ENCODE measurements around the gene CRYGS.

DNA sequence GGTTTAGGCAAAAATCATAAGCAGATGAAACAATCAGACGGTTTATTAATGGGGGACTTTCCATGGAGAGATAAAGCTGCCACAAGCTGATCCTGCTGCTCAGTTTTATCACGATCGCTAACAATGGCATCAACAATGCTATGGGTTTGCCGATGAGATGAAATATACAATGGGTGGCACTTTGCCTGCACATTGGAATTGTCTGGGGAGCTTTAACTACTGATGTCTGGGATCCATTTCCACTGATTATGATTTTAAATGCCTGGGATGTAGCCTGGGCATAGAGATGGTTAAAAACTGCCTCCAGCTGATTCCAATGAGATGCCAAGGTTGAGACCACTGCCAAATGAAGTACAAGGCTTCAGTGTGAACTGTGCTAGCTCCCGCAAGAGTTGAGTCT, 30.8 kb downstream of the CRYGS start:
- TF ChIP-seq, protein P1, sequence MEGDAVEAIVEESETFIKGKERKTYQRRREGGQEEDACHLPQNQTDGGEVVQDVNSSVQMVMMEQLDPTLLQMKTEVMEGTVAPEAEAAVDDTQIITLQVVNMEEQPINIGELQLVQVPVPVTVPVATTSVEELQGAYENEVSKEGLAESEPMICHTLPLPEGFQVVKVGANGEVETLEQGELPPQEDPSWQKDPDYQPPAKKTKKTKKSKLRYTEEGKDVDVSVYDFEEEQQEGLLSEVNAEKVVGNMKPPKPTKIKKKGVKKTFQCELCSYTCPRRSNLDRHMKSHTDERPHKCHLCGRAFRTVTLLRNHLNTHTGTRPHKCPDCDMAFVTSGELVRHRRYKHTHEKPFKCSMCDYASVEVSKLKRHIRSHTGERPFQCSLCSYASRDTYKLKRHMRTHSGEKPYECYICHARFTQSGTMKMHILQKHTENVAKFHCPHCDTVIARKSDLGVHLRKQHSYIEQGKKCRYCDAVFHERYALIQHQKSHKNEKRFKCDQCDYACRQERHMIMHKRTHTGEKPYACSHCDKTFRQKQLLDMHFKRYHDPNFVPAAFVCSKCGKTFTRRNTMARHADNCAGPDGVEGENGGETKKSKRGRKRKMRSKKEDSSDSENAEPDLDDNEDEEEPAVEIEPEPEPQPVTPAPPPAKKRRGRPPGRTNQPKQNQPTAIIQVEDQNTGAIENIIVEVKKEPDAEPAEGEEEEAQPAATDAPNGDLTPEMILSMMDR (IDR thresholded peaks at IDR 0.05): no peak
- TF ChIP-seq POLR2A (IDR thresholded peaks at IDR 0.05): no peak

Measured in thyroid gland (tissue), 4 donors.